Measurements from ENCODE around the gene IL20RA.

DNA sequence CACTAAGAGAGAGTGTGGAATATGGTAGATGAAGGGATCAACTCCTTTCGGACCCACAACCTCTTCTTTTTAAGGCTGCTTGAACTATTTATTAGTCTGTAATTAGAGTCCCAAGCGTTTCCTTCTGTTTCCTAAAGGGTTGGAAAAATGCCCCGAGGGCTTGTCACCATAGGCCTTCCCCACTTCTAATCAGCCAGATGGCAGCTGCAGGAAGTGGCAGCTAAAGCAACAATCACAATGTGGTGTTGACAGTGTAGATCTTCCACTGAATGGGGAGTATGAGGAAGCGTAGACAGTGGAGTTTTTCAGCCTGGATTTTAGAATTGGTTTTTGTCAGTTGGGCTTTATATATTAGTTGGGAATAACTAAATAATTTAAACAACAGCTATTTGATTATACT is 82.1 kb downstream of the IL20RA start:
- TF ChIP-seq, protein P1, sequence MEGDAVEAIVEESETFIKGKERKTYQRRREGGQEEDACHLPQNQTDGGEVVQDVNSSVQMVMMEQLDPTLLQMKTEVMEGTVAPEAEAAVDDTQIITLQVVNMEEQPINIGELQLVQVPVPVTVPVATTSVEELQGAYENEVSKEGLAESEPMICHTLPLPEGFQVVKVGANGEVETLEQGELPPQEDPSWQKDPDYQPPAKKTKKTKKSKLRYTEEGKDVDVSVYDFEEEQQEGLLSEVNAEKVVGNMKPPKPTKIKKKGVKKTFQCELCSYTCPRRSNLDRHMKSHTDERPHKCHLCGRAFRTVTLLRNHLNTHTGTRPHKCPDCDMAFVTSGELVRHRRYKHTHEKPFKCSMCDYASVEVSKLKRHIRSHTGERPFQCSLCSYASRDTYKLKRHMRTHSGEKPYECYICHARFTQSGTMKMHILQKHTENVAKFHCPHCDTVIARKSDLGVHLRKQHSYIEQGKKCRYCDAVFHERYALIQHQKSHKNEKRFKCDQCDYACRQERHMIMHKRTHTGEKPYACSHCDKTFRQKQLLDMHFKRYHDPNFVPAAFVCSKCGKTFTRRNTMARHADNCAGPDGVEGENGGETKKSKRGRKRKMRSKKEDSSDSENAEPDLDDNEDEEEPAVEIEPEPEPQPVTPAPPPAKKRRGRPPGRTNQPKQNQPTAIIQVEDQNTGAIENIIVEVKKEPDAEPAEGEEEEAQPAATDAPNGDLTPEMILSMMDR (CRISPR knock-in tag; IDR thresholded peaks at IDR 0.05): no peak
- TF ChIP-seq ZNF772 (CRISPR knock-in tag; IDR thresholded peaks at IDR 0.05): no peak
